RWPE1 (cell line): ENCODE results near the gene GCDH.

ENCODE experiments used
- CTCF ChIA-PET: fragments of 350-600 bp; sonication (Branson Sonifier 250); formaldehyde crosslinking; extraction: SDS; loops from one replicate; lab custom pipeline; 2021; lab: Yijun Ruan, JAX
- POLR2A ChIA-PET: fragments of 400-600 bp; formaldehyde crosslinking; extraction: SDS; loops from one replicate; lab custom pipeline; 2020; ENCODE audit warnings: antibody characterized with exemption; ENCODE audit not compliant: low non-redundant PET; lab: Yijun Ruan, JAX
- DNase-seq: peaks from one replicate; pipeline ENCODE4 v3.0.0; 2012; ENCODE audit warnings: low spot score
- H3K27ac ChIP-seq: fragments of 450-650 bp; 2 replicates; pipeline ENCODE4 v1.5.1; 2017
- TF ChIP-seq, protein P1 (sequence below): fragments of 450-650 bp; conservative IDR thresholded peaks from 2 replicates; pipeline ENCODE4 v1.5.1; 2017; ENCODE audit warnings: low read depth, mild to moderate bottlenecking

The GCDH gene

DNA sequence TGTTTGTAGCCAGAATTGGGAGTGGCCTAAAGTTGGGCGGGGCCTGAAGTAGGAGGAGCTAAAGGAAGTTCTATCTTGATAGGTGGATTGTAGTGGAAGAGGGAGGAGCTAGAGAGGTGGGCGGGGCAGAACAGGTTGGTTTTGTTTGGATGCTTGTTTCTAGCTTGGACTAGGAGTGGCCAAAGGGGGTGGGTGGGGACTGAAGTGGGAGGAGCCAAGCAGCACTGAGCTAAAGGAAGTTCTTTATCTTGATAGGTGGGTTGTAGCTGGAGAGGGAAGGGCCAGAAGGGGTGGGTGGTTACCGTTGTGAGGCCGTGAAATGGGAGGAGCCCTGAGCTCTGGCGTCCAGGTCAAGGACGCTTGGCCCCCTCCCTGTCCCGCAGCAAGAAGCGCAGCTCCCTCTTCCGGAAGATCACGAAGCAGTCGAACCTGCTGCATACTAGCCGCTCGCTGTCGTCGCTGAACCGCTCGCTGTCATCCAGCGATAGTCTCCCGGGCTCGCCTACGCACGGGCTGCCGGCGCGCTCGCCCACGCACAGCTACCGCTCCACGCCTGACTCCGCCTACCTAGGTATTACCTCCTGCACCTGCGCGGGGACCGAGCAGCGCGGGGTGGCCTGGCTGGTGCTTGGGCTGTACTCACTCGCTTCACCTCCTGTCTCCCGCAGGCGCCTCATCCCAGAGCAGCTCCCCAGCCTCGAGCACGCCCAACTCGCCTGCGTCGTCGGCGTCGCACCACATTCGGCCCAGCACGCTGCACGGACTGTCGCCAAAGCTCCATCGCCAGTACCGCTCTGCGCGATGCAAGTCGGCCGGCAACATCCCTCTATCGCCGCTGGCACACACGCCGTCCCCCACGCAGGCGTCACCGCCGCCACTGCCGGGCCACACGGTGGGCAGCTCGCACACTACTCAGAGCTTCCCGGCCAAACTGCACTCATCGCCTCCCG is 17.7 kb upstream of the GCDH start:
- CTCF ChIA-PET: interaction anchor here (0.5 to 0.9 kb wide), 7 partner anchors 12 to 319 kb away, joined by 3 to 8 read pairs (median 3); no protein-coding TSS in a partner anchor
- peak; percentile 94 for DNase-seq
- TF ChIP-seq, protein P1, sequence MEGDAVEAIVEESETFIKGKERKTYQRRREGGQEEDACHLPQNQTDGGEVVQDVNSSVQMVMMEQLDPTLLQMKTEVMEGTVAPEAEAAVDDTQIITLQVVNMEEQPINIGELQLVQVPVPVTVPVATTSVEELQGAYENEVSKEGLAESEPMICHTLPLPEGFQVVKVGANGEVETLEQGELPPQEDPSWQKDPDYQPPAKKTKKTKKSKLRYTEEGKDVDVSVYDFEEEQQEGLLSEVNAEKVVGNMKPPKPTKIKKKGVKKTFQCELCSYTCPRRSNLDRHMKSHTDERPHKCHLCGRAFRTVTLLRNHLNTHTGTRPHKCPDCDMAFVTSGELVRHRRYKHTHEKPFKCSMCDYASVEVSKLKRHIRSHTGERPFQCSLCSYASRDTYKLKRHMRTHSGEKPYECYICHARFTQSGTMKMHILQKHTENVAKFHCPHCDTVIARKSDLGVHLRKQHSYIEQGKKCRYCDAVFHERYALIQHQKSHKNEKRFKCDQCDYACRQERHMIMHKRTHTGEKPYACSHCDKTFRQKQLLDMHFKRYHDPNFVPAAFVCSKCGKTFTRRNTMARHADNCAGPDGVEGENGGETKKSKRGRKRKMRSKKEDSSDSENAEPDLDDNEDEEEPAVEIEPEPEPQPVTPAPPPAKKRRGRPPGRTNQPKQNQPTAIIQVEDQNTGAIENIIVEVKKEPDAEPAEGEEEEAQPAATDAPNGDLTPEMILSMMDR: peak; percentile 21; the same call in 1 of the 2 replicates
- POLR2A ChIA-PET: interaction anchor here (0.6 to 0.8 kb wide), 5 partner anchors 80 to 259 kb away, joined by 3 to 11 read pairs (median 4); no protein-coding TSS in a partner anchor
- H3K27ac ChIP-seq: peak overlapping the region; percentile 56

DNA sequence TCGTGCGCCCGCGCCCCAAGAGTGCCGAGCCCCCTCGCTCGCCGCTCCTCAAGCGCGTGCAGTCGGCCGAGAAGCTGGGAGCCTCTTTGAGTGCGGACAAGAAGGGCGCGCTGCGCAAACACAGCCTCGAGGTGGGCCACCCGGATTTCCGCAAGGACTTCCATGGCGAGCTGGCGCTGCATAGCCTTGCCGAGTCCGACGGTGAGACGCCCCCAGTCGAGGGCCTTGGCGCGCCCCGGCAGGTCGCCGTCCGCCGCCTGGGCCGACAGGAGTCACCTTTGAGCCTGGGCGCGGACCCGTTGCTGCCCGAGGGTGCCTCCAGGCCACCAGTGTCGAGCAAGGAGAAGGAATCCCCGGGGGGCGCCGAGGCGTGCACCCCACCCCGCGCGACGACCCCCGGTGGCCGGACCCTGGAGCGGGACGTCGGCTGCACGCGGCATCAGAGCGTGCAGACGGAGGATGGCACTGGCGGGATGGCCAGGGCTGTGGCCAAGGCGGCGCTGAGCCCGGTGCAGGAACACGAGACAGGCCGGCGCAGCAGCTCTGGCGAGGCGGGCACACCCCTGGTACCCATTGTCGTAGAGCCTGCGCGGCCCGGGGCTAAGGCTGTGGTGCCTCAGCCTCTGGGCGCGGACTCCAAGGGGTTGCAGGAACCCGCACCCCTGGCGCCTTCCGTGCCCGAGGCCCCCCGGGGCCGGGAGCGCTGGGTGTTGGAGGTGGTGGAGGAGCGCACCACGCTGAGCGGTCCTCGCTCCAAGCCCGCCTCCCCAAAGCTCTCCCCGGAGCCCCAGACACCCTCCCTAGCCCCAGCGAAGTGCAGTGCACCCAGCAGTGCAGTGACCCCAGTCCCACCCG is 16.8 kb upstream of the GCDH start:
- H3K27ac ChIP-seq: peak overlapping the region; percentile 56; the same call in 1 of the 2 replicates
- DNase-seq: no peak
- TF ChIP-seq, protein P1: no peak
- ChIA-PET POLR2A (interaction anchor here (0.6 kb wide), 1 partner anchor 187 kb away, joined by 3 read pairs; no protein-coding TSS in a partner anchor), CTCF (interaction anchor here (0.6 to 0.8 kb wide), 3 partner anchors 13 to 183 kb away, joined by 3 to 5 read pairs (median 4); no protein-coding TSS in a partner anchor)

- ChIA-PET POLR2A (no interaction called here), CTCF (no interaction called here)
- DNase-seq: no peak
- no peak overlapping the region for H3K27ac ChIP-seq
- TF ChIP-seq, protein P1: no peak
Measured at GRCh38 chr19:12875086-12875485, 15.9 kb upstream of the GCDH start.

DNA sequence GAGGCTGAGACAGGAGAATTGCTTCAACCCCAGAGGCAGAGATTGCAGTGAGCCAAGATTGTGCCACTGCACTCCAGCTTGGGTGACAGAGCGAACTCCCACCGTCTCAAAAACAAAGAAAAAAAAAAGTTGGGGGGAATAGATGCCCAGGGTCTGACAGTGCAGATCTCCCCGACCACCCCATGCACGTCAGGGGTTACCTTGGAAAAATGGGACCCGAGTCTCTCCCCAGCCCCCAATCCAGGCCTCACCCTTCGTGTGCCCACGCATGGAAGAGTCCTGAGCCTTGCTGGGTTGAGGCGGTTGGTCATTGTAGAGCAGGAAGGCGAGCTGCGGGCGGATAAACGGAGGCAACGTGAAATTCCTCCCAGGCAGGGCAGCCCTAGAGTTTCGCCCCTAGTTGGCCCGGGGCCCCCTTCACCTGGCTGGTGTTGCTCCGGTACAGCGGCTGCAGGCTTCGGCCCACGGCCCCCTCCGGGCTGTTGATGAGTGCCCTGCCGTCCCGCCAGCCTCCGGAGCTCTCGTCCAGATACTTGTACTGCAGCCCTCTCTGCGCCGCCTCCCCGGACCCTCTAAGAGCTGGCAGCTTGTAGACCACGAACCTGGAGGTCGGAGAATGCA is 10.3 kb upstream of the GCDH start:
- CTCF ChIA-PET: no interaction called here
- no peak for DNase-seq
- POLR2A ChIA-PET: interaction anchor here (0.6 to 1.0 kb wide), 3 partner anchors 37 to 62 kb away, joined by 6 to 11 read pairs (median 8); no protein-coding TSS in a partner anchor
- peak overlapping the region; percentile 87 for H3K27ac ChIP-seq
- TF ChIP-seq, protein P1: no peak

DNA sequence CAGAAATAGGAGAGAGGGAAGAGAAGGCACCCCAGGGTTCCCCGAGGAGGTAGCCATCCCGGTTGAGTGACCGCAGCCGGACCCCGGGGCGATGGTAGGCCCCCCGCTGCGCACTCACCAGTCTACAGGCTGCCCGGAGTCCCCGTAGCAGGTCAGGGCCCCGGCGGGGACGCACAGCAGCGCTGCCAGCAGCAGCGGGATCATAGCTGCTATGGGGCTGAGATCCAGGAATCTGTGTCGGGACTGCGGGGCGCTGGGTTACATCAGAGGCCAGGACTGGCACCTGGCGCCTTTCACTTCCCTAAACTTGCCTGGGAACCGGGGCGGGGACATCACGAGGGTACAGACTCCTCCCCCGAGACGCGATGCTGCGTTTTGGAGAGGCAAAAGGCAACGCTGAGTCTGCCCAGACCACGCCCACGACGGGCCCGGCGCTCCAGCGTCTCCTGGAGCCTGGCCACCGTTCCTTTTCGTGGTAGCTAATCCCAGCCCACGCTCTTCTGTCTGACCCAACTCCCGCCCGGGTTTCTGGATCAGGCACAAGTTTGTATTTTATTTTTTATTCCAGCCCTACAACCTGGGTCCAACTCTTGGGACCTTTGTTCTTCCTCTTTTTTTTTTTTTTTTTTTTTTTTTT is 9.7 kb upstream of the GCDH start, which contains the start of gene DNASE2:
DNASE2 (minus strand) TSS at position 278 of the 637 bp plus-strand sequence; CDS start at position 204, 74 bp downstream.
- H3K27ac ChIP-seq: peak within 1 kb of the TSS; percentile 87
- peak; percentile 98 for DNase-seq
- TF ChIP-seq, protein P1: no peak
- ChIA-PET POLR2A (interaction anchor here (0.6 to 1.0 kb wide), 4 partner anchors 10 to 61 kb away, joined by 4 to 11 read pairs (median 7); no protein-coding TSS in a partner anchor), CTCF (no interaction called here)
